B cell (primary cell): ENCODE data around the gene NRG2. TPM values are rescaled to one million over a fixed set of nuclear protein-coding genes. Genes with fewer than 3 reads are reported as not detected.

Source experiments
- ATAC-seq: fragments of 200-7000 bp; cut with Tn5 transposase; one replicate; pipeline ENCODE4 v1.10.0; 2021; ENCODE audit warnings: low read depth, mild to moderate bottlenecking, moderate number of reproducible peaks, moderate library complexity
- CTCF ChIA-PET: fragments of 350-600 bp; sonication (Branson Sonifier 250); formaldehyde crosslinking; loops from one replicate; lab custom pipeline; 2021; ENCODE audit warnings: antibody characterized with exemption, inconsistent platforms; lab: Charles Lee
- POLR2A ChIA-PET: fragments of 350-600 bp; sonication (Branson Sonifier 250); formaldehyde crosslinking; loops from one replicate; lab custom pipeline; 2021; ENCODE audit warnings: antibody characterized with exemption; lab: Charles Lee
- DNase-seq: peaks from one replicate; pipeline ENCODE4 v3.0.0; 2013
- H2AFZ ChIP-seq: 2 replicates; pipeline ENCODE4 v1.6.1; 2012; ENCODE audit warnings: mild to moderate bottlenecking, low read depth, low read length; ENCODE audit not compliant: insufficient read depth, poor library complexity, severe bottlenecking
- H3K27ac ChIP-seq, 2 donors: 1 replicate in 1 of 2; 2 replicates in 1 of 2; pipeline ENCODE4 v1.5.1; 2012 to 2013; ENCODE audit warnings: low read length in 2 of 2, mild to moderate bottlenecking in 2 of 2, moderate library complexity in 1 of 2
- H3K27me3 ChIP-seq, 4 experiments: fragments of 200-600 bp in 1 of 4; sonication (generic) in 1 of 4; replicated peaks in 1 of 4; 1 replicate in 2 of 4; 2 replicates in 2 of 4; pipeline versions ENCODE4 v1.6.1 to v1.7.0; 2013 to 2016; ENCODE audit warnings: low read length in 3 of 4, mild to moderate bottlenecking in 2 of 4, mixed read lengths in 1 of 4, moderate library complexity in 1 of 4; ENCODE audit not compliant: insufficient read depth in 4 of 4, control insufficient read depth in 3 of 4; ENCODE audit errors: control extremely low read depth in 1 of 4
- H3K36me3 ChIP-seq, 2 experiments: replicated peaks in 1 of 2; 1 replicate in 1 of 2; 2 replicates in 1 of 2; pipeline versions ENCODE4 v1.6.1 to v1.7.1; 2013; ENCODE audit warnings: low read length in 1 of 2; ENCODE audit not compliant: insufficient read depth in 2 of 2, control insufficient read depth in 1 of 2; ENCODE audit errors: control extremely low read depth in 1 of 2, extremely low read depth in 1 of 2
- H3K4me1 ChIP-seq, 2 donors: fragments of 200-600 bp in 1 of 2; sonication (generic) in 1 of 2; 1 replicate in 1 of 2; 2 replicates in 1 of 2; pipeline versions ENCODE4 v1.5.1 to v1.6.1; 2013 to 2017; ENCODE audit warnings: low read length in 2 of 2; ENCODE audit not compliant: control insufficient read depth in 2 of 2, insufficient read depth in 2 of 2
- H3K4me2 ChIP-seq: replicated peaks from 2 replicates; pipeline ENCODE3; 2012; ENCODE audit warnings: mild to moderate bottlenecking, low read depth, low read length; ENCODE audit not compliant: poor library complexity, severe bottlenecking
- H3K4me3 ChIP-seq, 5 experiments: fragments of 200-600 bp in 1 of 5; sonication (generic) in 1 of 5; 1 replicate in 3 of 5; 2 replicates in 2 of 5; pipeline versions ENCODE4 v1.5.1 to v1.7.0; 2011 to 2016; ENCODE audit warnings: low read length in 4 of 5, mild to moderate bottlenecking in 4 of 5, low read depth in 2 of 5, control low read depth in 1 of 5, moderate library complexity in 1 of 5; ENCODE audit not compliant: insufficient read depth in 1 of 5; ENCODE audit errors: control extremely low read depth in 1 of 5, extremely low read depth in 1 of 5
- H3K79me2 ChIP-seq: fragments of 200-600 bp; sonication (generic); one replicate; pipeline ENCODE4 v1.6.0; 2016; ENCODE audit warnings: low read length; ENCODE audit not compliant: control insufficient read depth, insufficient read depth
- H3K9ac ChIP-seq: fragments of 200-600 bp; sonication (generic); 2 replicates; pipeline ENCODE4 v1.6.1; 2017; ENCODE audit warnings: mild to moderate bottlenecking, low read length, moderate library complexity
- H3K9me3 ChIP-seq, 3 donors: one replicate each; pipeline versions ENCODE4 v1.6.1 to v1.7.1; 2013; ENCODE audit warnings: low read length in 2 of 3; ENCODE audit not compliant: control insufficient read depth in 2 of 3, insufficient read depth in 1 of 3; ENCODE audit errors: control extremely low read depth in 1 of 3
- H4K20me1 ChIP-seq: 2 replicates; pipeline ENCODE4 v1.6.0; 2012; ENCODE audit warnings: mild to moderate bottlenecking, low read length; ENCODE audit not compliant: insufficient read depth, control insufficient read depth, poor library complexity, severe bottlenecking
- H3K27ac Mint-ChIP-seq: one replicate; pipeline ENCODE4 v1.8.0; 2021; ENCODE audit warnings: mixed read lengths
- H3K27me3 Mint-ChIP-seq: one replicate; pipeline ENCODE4 v1.8.0; 2021; ENCODE audit warnings: mixed read lengths
- H3K4me1 Mint-ChIP-seq: one replicate; pipeline ENCODE4 v1.8.0; 2021; ENCODE audit warnings: mixed read lengths
- H3K4me3 Mint-ChIP-seq: one replicate; pipeline ENCODE4 v1.8.0; 2021; ENCODE audit warnings: mixed read lengths
- H3K9me3 Mint-ChIP-seq: one replicate; pipeline ENCODE4 v1.8.0; 2022; ENCODE audit warnings: mixed read lengths; ENCODE audit not compliant: insufficient read depth
- EZH2 ChIP-seq: IDR thresholded peaks from 2 replicates; pipeline ENCODE4 v1.6.1; 2012; ENCODE audit warnings: borderline replicate concordance, low read depth, mild to moderate bottlenecking, moderate library complexity, low read length; ENCODE audit not compliant: insufficient read depth, poor library complexity, severe bottlenecking
- WGBS: methylation state at CpG from one replicate; pipeline ENCODE4 v1.1.5; 2013; ENCODE audit warnings: missing lambda C conversion rate; ENCODE audit not compliant: insufficient coverage; 5-methylcytosine and 5-hydroxymethylcytosine counted together
- intact Hi-C: fragments of 100-400 bp; cut with micrococcal nuclease; formaldehyde crosslinking; loops from one replicate; pipeline ENCODE4 v1.10.0; 2022
- polyA plus RNA-seq: library from polyadenylated mRNA; depleted of rRNA; stranded (reverse); fragments of >200 nt; gene quantifications from 2 replicates; pipeline ENCODE4 v1.2.3, GENCODE V29; 2012
- total RNA-seq, 2 donors: library from RNA; stranded (reverse); fragments of 120-200 nt in 1 of 2; gene quantifications; 1 replicate in 1 of 2; 2 replicates in 1 of 2; pipeline versions ENCODE4 v1.2.3 to v1.2.4, GENCODE V29; 2013 to 2022
- TF ChIP-seq, protein P1 (sequence below): fragments of 200-600 bp; IDR thresholded peaks from one replicate; pipeline ENCODE4 v1.8.0; 2022; ENCODE audit warnings: antibody characterized with exemption, mild to moderate bottlenecking

The NRG2 gene
- total and polyA plus RNA-seq, 2 donors (not counting 1 experiment from before 2014, with no cell fraction given) = 0.13 to 0.15 TPM

DNA sequence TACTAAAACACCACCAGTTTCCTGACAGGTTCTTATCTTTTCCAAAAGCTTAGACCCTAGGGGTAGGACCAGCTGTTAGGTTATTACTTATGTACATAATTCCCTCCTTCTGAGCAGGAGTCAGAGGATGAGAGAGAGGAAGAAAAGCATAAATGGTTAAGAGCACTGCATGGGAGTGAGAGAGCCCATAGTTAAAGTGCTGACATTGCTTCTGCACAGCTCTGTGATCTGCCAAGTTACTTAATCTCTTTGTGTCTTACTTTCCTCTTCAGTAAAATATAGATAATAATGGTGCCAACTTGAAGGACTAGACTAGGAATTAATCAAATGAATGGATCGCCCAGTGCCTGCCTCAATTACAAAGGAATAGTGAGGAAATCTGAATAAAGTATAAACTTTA lies 66.4 kb downstream of the NRG2 start:
- Histone ChIP-seq H4K20me1 (no peaks in the 10 kb centered on the region), H2AFZ (no peak overlapping the region), H3K4me2 (no peak overlapping the region), H3K9ac (no peak overlapping the region), H3K36me3 (no peaks in the 10 kb centered on the region), H3K79me2 (no peaks in the 10 kb centered on the region), H3K27me3 (peaks cover 0 to 7% (median 5%) of the 10 kb centered on the region in 4 experiments), H3K4me1 (no peaks in the 10 kb centered on the region), H3K27ac (no peak overlapping the region), H3K4me3 (no peak overlapping the region), H3K9me3 (no peaks in the 10 kb centered on the region)
- peaks cover 53% of the 10 kb centered on the region for H3K27me3 Mint-ChIP-seq
- H3K9me3 Mint-ChIP-seq = peaks cover 3% of the 10 kb centered on the region
- no peak for TF ChIP-seq EZH2
- TF ChIP-seq, protein P1, sequence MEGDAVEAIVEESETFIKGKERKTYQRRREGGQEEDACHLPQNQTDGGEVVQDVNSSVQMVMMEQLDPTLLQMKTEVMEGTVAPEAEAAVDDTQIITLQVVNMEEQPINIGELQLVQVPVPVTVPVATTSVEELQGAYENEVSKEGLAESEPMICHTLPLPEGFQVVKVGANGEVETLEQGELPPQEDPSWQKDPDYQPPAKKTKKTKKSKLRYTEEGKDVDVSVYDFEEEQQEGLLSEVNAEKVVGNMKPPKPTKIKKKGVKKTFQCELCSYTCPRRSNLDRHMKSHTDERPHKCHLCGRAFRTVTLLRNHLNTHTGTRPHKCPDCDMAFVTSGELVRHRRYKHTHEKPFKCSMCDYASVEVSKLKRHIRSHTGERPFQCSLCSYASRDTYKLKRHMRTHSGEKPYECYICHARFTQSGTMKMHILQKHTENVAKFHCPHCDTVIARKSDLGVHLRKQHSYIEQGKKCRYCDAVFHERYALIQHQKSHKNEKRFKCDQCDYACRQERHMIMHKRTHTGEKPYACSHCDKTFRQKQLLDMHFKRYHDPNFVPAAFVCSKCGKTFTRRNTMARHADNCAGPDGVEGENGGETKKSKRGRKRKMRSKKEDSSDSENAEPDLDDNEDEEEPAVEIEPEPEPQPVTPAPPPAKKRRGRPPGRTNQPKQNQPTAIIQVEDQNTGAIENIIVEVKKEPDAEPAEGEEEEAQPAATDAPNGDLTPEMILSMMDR = no peak
- no peak overlapping the region for H3K4me3 Mint-ChIP-seq
- H3K27ac Mint-ChIP-seq = no peak overlapping the region
- H3K4me1 Mint-ChIP-seq = no peaks in the 10 kb centered on the region
- ATAC-seq (no peak), DNase-seq (no peak)
- POLR2A ChIA-PET = no interaction called here
- CTCF ChIA-PET = interaction anchor here (2.0 kb wide), 1 partner anchor 8 kb away, joined by 6 read pairs; no protein-coding TSS in a partner anchor
- WGBS = no CpG with 5 or more reads among the region's 1 CpG
- intact Hi-C loops = no loop called here

DNA sequence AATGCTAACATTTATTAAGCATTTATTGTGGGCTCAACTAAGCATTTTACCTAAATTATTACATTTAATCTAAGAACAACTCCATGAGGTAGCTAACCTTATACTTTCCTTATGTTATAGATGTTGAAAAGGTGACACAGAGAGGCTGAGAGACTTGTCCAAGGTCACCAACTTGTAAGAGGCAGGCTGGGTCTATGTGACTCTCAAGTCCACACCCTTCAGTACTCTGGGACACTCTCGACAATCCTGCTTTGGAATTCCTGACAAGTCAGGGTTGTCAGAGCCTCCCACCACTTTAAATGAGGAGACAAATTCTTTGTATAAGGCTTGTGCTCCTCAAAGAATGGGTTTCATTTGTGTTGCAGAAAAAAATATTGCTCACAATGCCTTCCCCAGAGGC lies 67.2 kb downstream of the NRG2 start:
- Histone ChIP-seq H3K9ac (no peak overlapping the region), H3K27me3 (peaks cover 0 to 9% (median 5%) of the 10 kb centered on the region in 4 experiments), H3K4me2 (no peak overlapping the region), H3K79me2 (no peaks in the 10 kb centered on the region), H2AFZ (no peak overlapping the region), H3K4me3 (no peak overlapping the region), H4K20me1 (no peaks in the 10 kb centered on the region), H3K9me3 (no peaks in the 10 kb centered on the region), H3K27ac (no peak overlapping the region), H3K36me3 (no peaks in the 10 kb centered on the region), H3K4me1 (no peaks in the 10 kb centered on the region)
- Mint-ChIP-seq H3K27me3 (peaks cover 56% of the 10 kb centered on the region), H3K9me3 (peaks cover 3% of the 10 kb centered on the region), H3K4me3 (no peak overlapping the region), H3K4me1 (no peaks in the 10 kb centered on the region), H3K27ac (no peak overlapping the region)
- ChIA-PET POLR2A (no interaction called here), CTCF (interaction anchor here (1.2 to 1.6 kb wide), 2 partner anchors 19 to 188 kb away, joined by 3 to 5 read pairs; no protein-coding TSS in a partner anchor)
- DNase-seq = no peak
- no peak for TF ChIP-seq EZH2
- TF ChIP-seq, protein P1 = no peak
- no CpG with 5 or more reads among the region's 1 CpG for WGBS
- ATAC-seq = no peak
- intact Hi-C loops = no loop called here
